Peyer's patch (tissue), 4 donors: ENCODE measurements around the gene NDUFB4. TPM values are rescaled to one million over a fixed set of nuclear protein-coding genes. Genes with fewer than 3 reads are reported as not detected.

Source experiments
- DNase-seq, 3 donors: peaks; one replicate each; pipeline ENCODE4 v3.0.0-alpha.2; 2017 to 2019
- H3K27ac ChIP-seq, 4 donors: fragments of 200-600 bp; sonication (generic); one replicate each; pipeline ENCODE4 v1.5.1; 2016 to 2019
- H3K27me3 ChIP-seq, 2 donors: fragments of 200-600 bp; sonication (generic); one replicate each; pipeline ENCODE4 v1.5.1; 2019
- H3K36me3 ChIP-seq, 3 donors: fragments of 200-600 bp; sonication (generic); one replicate each; pipeline ENCODE4 v1.5.1; 2016 to 2019
- H3K4me1 ChIP-seq, 4 donors: fragments of 200-600 bp; sonication (generic); one replicate each; pipeline ENCODE4 v1.5.1; 2016 to 2019
- H3K4me3 ChIP-seq, 4 donors: fragments of 200-600 bp; sonication (generic); 1 replicate in 3 of 4; 2 replicates in 1 of 4; pipeline ENCODE4 v1.5.1; 2016 to 2019; ENCODE audit warnings: mild to moderate bottlenecking in 1 of 4
- H3K9me3 ChIP-seq, 4 donors: fragments of 200-600 bp; sonication (generic); one replicate each; pipeline ENCODE4 v1.5.1; 2016 to 2019; ENCODE audit warnings: mild to moderate bottlenecking in 1 of 4
- CTCF ChIP-seq, 6 experiments: fragments of 450-650 bp in 4 of 6; fragments of 200-600 bp in 2 of 6; sonication (generic) in 1 of 6; IDR thresholded peaks; one replicate each; pipeline ENCODE4 v1.5.1; 2017 to 2019; ENCODE audit warnings: antibody characterized with exemption in 6 of 6, mild to moderate bottlenecking in 3 of 6, moderate library complexity in 1 of 6
- POLR2A ChIP-seq, 2 donors: fragments of 450-650 bp; IDR thresholded peaks; one replicate each; pipeline ENCODE4 v1.5.1; 2017; ENCODE audit warnings: antibody characterized with exemption in 2 of 2, mild to moderate bottlenecking in 2 of 2, moderate library complexity in 2 of 2
- total RNA-seq, 4 donors: library from RNA; depleted of rRNA; stranded (reverse); fragments of >200 nt; gene quantifications; one replicate each; pipeline ENCODE4 v1.1.0, GENCODE V29; 2016

The NDUFB4 gene
- total RNA-seq, 4 donors from 2014 or later = 43.7 to 156 (median 79.6) TPM

GRCh38 chr3:120601554-120601953 lies 5.4 kb downstream of the NDUFB4 start:
- DNase-seq = no peak
- no peaks in the 10 kb centered on the region for H3K9me3 ChIP-seq

GRCh38 chr3:120602682-120603081 lies 6.5 kb downstream of the NDUFB4 start:
- Histone ChIP-seq H3K9me3 (no peaks in the 10 kb centered on the region), H3K27ac (no peak overlapping the region), H3K36me3 (peaks cover 0 to 36% (median 0%) of the 10 kb centered on the region in 3 donors), H3K27me3 (no peaks in the 10 kb centered on the region), H3K4me1 (peaks cover 0 to 6% (median under 1%) of the 10 kb centered on the region in 4 donors), H3K4me3 (no peak overlapping the region)
- DNase-seq = no peak
- TF ChIP-seq POLR2A (IDR thresholded peaks at IDR 0.05) (no peak), CTCF (IDR thresholded peaks at IDR 0.05) (no peak)

More at GRCh38 chr3:120601554-120601953, 5.4 kb downstream of the NDUFB4 start:
- H3K27ac ChIP-seq = no peak overlapping the region
- no peaks in the 10 kb centered on the region for H3K27me3 ChIP-seq
- H3K4me3 ChIP-seq = no peak overlapping the region
- peaks cover 0 to 13% (median 5%) of the 10 kb centered on the region in 4 donors for H3K4me1 ChIP-seq
- H3K36me3 ChIP-seq = peaks cover 0 to 36% (median 0%) of the 10 kb centered on the region in 3 donors
- TF ChIP-seq POLR2A (IDR thresholded peaks at IDR 0.05) (no peak), CTCF (IDR thresholded peaks at IDR 0.05) (no peak)

- TF ChIP-seq CTCF (IDR thresholded peaks at IDR 0.05) = no peak
- TF ChIP-seq POLR2A (IDR thresholded peaks at IDR 0.05) = no peak
- Histone ChIP-seq H3K4me3 (no peak overlapping the region), H3K36me3 (peaks cover 0 to 26% (median 0%) of the 10 kb centered on the region in 3 donors), H3K4me1 (no peaks in the 10 kb centered on the region), H3K9me3 (no peaks in the 10 kb centered on the region), H3K27me3 (no peaks in the 10 kb centered on the region), H3K27ac (no peak overlapping the region)
- DNase-seq = no peak
Measured at GRCh38 chr3:120604382-120604781, 8.2 kb downstream of the NDUFB4 start.

GRCh38 chr3:120604784-120605183 lies 8.6 kb downstream of the NDUFB4 start:
- TF ChIP-seq POLR2A (IDR thresholded peaks at IDR 0.05) (no peak), CTCF (IDR thresholded peaks at IDR 0.05) (no peak)
- no peaks in the 10 kb centered on the region for H3K9me3 ChIP-seq
- DNase-seq = no peak
- H3K27ac ChIP-seq = no peak overlapping the region
- H3K4me1 ChIP-seq = no peaks in the 10 kb centered on the region
- no peaks in the 10 kb centered on the region for H3K27me3 ChIP-seq
- no peak overlapping the region for H3K4me3 ChIP-seq
- H3K36me3 ChIP-seq = peaks cover 0 to 26% (median 0%) of the 10 kb centered on the region in 3 donors

- Histone ChIP-seq H3K27ac (no peak overlapping the region), H3K4me1 (no peaks in the 10 kb centered on the region), H3K9me3 (no peaks in the 10 kb centered on the region), H3K27me3 (no peaks in the 10 kb centered on the region), H3K4me3 (no peak overlapping the region), H3K36me3 (no peaks in the 10 kb centered on the region)
- TF ChIP-seq CTCF (IDR thresholded peaks at IDR 0.05) (no peak), POLR2A (IDR thresholded peaks at IDR 0.05) (no peak)
- no peak for DNase-seq
Measured at GRCh38 chr3:120608506-120608905, 12.4 kb downstream of the NDUFB4 start.

- Histone ChIP-seq H3K4me3 (no peak overlapping the region), H3K36me3 (no peaks in the 10 kb centered on the region), H3K27ac (no peak overlapping the region), H3K4me1 (no peaks in the 10 kb centered on the region), H3K27me3 (no peaks in the 10 kb centered on the region), H3K9me3 (no peaks in the 10 kb centered on the region)
- DNase-seq = no peak
- no peak for TF ChIP-seq POLR2A (IDR thresholded peaks at IDR 0.05)
- TF ChIP-seq CTCF (IDR thresholded peaks at IDR 0.05) = no peak
Measured at GRCh38 chr3:120614765-120615164, 18.6 kb downstream of the NDUFB4 start.
